ENCODE measurements around the gene AHCTF1. TPM values are rescaled to one million over a fixed set of nuclear protein-coding genes. Genes with fewer than 3 reads are reported as not detected.

The AHCTF1 gene
- total RNA-seq, 1 experiment from 2014 or later, result 44.3 TPM

GRCh38 chr1:246800356-246800755 lies 131.4 kb downstream of the AHCTF1 start:
- Mint-ChIP-seq H3K27ac (no peak overlapping the region), H3K27me3 (ENCODE audit: low read depth) (peaks cover 8% of the 10 kb centered on the region), H3K36me3 (ENCODE audit: insufficient read depth in 1 of 3, low read depth in 3 of 3) (no peaks in the 10 kb centered on the region), H3K9me3 (no peaks in the 10 kb centered on the region), H3K4me3 (no peak overlapping the region), H3K4me1 (peaks cover 13 to 16% of the 10 kb centered on the region in 2 experiments)
- WGBS (ENCODE audit: extremely low coverage, insufficient read length, low lambda C conversion rate), result no CpG with 5 or more reads among the region's 3 CpGs
- H4K91ac ChIP-seq (ENCODE audit: insufficient read length, low read depth, low read length), result no peak overlapping the region
- no peak overlapping the region for H3K56ac ChIP-seq (ENCODE audit: insufficient read length, low read depth, low read length)
- no peaks in the 10 kb centered on the region for H3K79me1 ChIP-seq (ENCODE audit: insufficient read depth, low read depth, low read length, poor library complexity, severe bottlenecking)
- no peak overlapping the region for H4K8ac ChIP-seq (replicated peaks; ENCODE audit: insufficient read length, low read depth, low read length)
- H3K79me2 ChIP-seq (ENCODE audit: insufficient read depth, low read length), result no peaks in the 10 kb centered on the region
- no peak overlapping the region for H2BK12ac ChIP-seq (ENCODE audit: insufficient read length, low read depth, low read length)
- H3T11ph ChIP-seq (ENCODE audit: low read length), result no peak overlapping the region
- no peak for TF ChIP-seq CTCF (conservative IDR thresholded peaks at IDR 0.05)
- no peaks in the 10 kb centered on the region for H4K20me1 ChIP-seq (ENCODE audit: control insufficient read depth, insufficient read depth, insufficient read length)
- H2BK20ac ChIP-seq (ENCODE audit: low read depth, low read length, poor library complexity, severe bottlenecking), result no peak overlapping the region
- DNase-seq, result no peak
- no peak overlapping the region for H3K14ac ChIP-seq (ENCODE audit: insufficient read depth, low read length)
- H2BK5ac ChIP-seq (ENCODE audit: insufficient read length, low read length), result no peak overlapping the region
- H3K18ac ChIP-seq (ENCODE audit: insufficient read length, low read depth, low read length), result no peak overlapping the region
- no peak overlapping the region for H3K9ac ChIP-seq (ENCODE audit: extremely low read depth, insufficient read length, low read length)
- no peak overlapping the region for H2BK15ac ChIP-seq (ENCODE audit: low read depth, low read length)
- no peaks in the 10 kb centered on the region for H3K4me1 ChIP-seq (ENCODE audit: insufficient read depth, low read length)
- H2AK5ac ChIP-seq (ENCODE audit: insufficient read length, low read length), result no peak overlapping the region
- H3K9me3 ChIP-seq (ENCODE audit: control insufficient read depth, low read depth, low read length), result no peaks in the 10 kb centered on the region
- no peak overlapping the region for H4K5ac ChIP-seq (ENCODE audit: insufficient read length, low read depth, low read length)
- H3K23ac ChIP-seq (ENCODE audit: insufficient read length, low read depth, low read length), result no peak overlapping the region
- H3K27me3 ChIP-seq (ENCODE audit: insufficient read depth, low read length), result no peaks in the 10 kb centered on the region
- H3K23me2 ChIP-seq (ENCODE audit: insufficient read length, low read depth, low read length, poor library complexity, severe bottlenecking), result no peaks in the 10 kb centered on the region
- no peak overlapping the region for H3K4ac ChIP-seq (ENCODE audit: low read depth, low read length)
- H2BK120ac ChIP-seq (ENCODE audit: low read depth, low read length, poor library complexity, severe bottlenecking), result no peak overlapping the region
- H3K27ac ChIP-seq (ENCODE audit: insufficient read length, low read depth, low read length), result no peak overlapping the region
- no peak overlapping the region for H3K4me2 ChIP-seq (ENCODE audit: insufficient read depth, insufficient read length, low read length)
- H2AFZ ChIP-seq (ENCODE audit: low read length), result no peak overlapping the region

Data from H9 (cell line).